Neural crest cell (in vitro differentiated cells): ENCODE results near the gene TRMT11. TPM values are rescaled to one million over a fixed set of nuclear protein-coding genes. Genes with fewer than 3 reads are reported as not detected.
A peak's percentile ranks its signal among the peaks of the same experiment; 100 is the strongest.
"Not testable (repeated sequence)": the region's sequence is repeated elsewhere in the genome, so short reads cannot be mapped to it uniquely, and the experiment has no call there.

Source experiments
- DNase-seq: peaks from one replicate; pipeline ENCODE4 v3.0.0; 2021; ENCODE audit warnings: low read depth, mixed read lengths, low spot score
- H3K27ac Mint-ChIP-seq: one replicate; pipeline ENCODE4 v1.8.0; 2021; ENCODE audit warnings: mild to moderate bottlenecking, mixed read lengths; ENCODE audit not compliant: unreplicated experiment
- H3K27me3 Mint-ChIP-seq: 2 replicates; pipeline ENCODE4 v1.8.0; 2021; ENCODE audit warnings: low read depth, mild to moderate bottlenecking, mixed read lengths
- H3K36me3 Mint-ChIP-seq: 2 replicates; pipeline ENCODE4 v1.8.0; 2021; ENCODE audit warnings: low read depth, mild to moderate bottlenecking, mixed read lengths
- H3K4me1 Mint-ChIP-seq: 2 replicates; pipeline ENCODE4 v1.8.0; 2021; ENCODE audit warnings: mixed read lengths
- H3K4me3 Mint-ChIP-seq: one replicate; pipeline ENCODE4 v1.8.0; 2021; ENCODE audit warnings: mild to moderate bottlenecking, mixed read lengths
- H3K9me3 Mint-ChIP-seq: 2 replicates; pipeline ENCODE4 v1.8.0; 2021; ENCODE audit warnings: mixed read lengths
- CTCF ChIP-seq: fragments of 200-600 bp; sonication (generic); conservative IDR thresholded peaks from 2 replicates; pipeline ENCODE4 v1.5.0; 2021; ENCODE audit warnings: antibody characterized with exemption, mild to moderate bottlenecking
- total RNA-seq: library from RNA; stranded (reverse); gene quantifications from 2 replicates; pipeline ENCODE4 v1.2.1, GENCODE V29; 2021

The TRMT11 gene
- total RNA-seq, 1 donor from 2014 or later, result 31.0 TPM

- Mint-ChIP-seq H3K36me3 (peaks cover 37% of the 10 kb centered on the region), H3K9me3 (no peaks in the 10 kb centered on the region)
Measured at GRCh38 chr6:126015863-126016262, 29.5 kb downstream of the TRMT11 start.

GRCh38 chr6:126016591-126016990 lies 30.3 kb downstream of the TRMT11 start:
- Mint-ChIP-seq H3K36me3 (peaks cover 42% of the 10 kb centered on the region), H3K27me3 (no peaks in the 10 kb centered on the region), H3K27ac (peak overlapping the region; percentile 78), H3K9me3 (no peaks in the 10 kb centered on the region), H3K4me1 (peaks cover 22% of the 10 kb centered on the region), H3K4me3 (no peak overlapping the region)
- no peak for DNase-seq
- no peak for TF ChIP-seq CTCF

More at GRCh38 chr6:126015863-126016262, 29.5 kb downstream of the TRMT11 start:
- Mint-ChIP-seq H3K4me1 (peaks cover 22% of the 10 kb centered on the region), H3K4me3 (no peak overlapping the region), H3K27me3 (no peaks in the 10 kb centered on the region), H3K27ac (no peak overlapping the region)
- TF ChIP-seq CTCF, result no peak
- no peak for DNase-seq

- no peak for TF ChIP-seq CTCF
- H3K27ac Mint-ChIP-seq, result peak overlapping the region; percentile 6
- no peak overlapping the region for H3K4me3 Mint-ChIP-seq
- H3K4me1 Mint-ChIP-seq, result peaks cover 22% of the 10 kb centered on the region
- DNase-seq, result no peak
- H3K27me3 Mint-ChIP-seq, result no peaks in the 10 kb centered on the region
- H3K36me3 Mint-ChIP-seq, result peaks cover 45% of the 10 kb centered on the region
- H3K9me3 Mint-ChIP-seq, result no peaks in the 10 kb centered on the region
Measured at GRCh38 chr6:126017668-126018067, 31.3 kb downstream of the TRMT11 start.

GRCh38 chr6:126020305-126021050 lies 34.1 kb downstream of the TRMT11 start:
- no peak for DNase-seq
- Mint-ChIP-seq H3K4me1 (peaks cover 21% of the 10 kb centered on the region), H3K27me3 (no peaks in the 10 kb centered on the region), H3K27ac (no peak overlapping the region), H3K9me3 (no peaks in the 10 kb centered on the region), H3K36me3 (peaks cover 40% of the 10 kb centered on the region), H3K4me3 (no peak overlapping the region)
- no peak for TF ChIP-seq CTCF

GRCh38 chr6:126023474-126023873 lies 37.1 kb downstream of the TRMT11 start:
- not testable (repeated sequence) for H3K27ac Mint-ChIP-seq, H3K4me1 Mint-ChIP-seq, H3K4me3 Mint-ChIP-seq, H3K9me3 Mint-ChIP-seq, DNase-seq, H3K27me3 Mint-ChIP-seq
- H3K36me3 Mint-ChIP-seq, result peaks cover 35% of the 10 kb centered on the region

- Mint-ChIP-seq H3K4me3 (no peak overlapping the region), H3K9me3 (no peaks in the 10 kb centered on the region), H3K27ac (no peak overlapping the region), H3K36me3 (peaks cover 23% of the 10 kb centered on the region), H3K27me3 (no peaks in the 10 kb centered on the region), H3K4me1 (peaks cover 10% of the 10 kb centered on the region)
- DNase-seq, result no peak
- no peak for TF ChIP-seq CTCF
Measured at GRCh38 chr6:126026001-126026400, 39.7 kb downstream of the TRMT11 start.
